Central memory CD8-positive, alpha-beta T cell (primary cell): ENCODE results near the gene PRELID2.
"Not testable (repeated sequence)": the region's sequence is repeated elsewhere in the genome, so short reads cannot be mapped to it uniquely, and the experiment has no call there.

Experiments
- ATAC-seq: fragments of 150-1000 bp; cut with Tn5 transposase; replicated peaks from 2 replicates; pipeline ENCODE4 v1.10.0; 2022; ENCODE audit warnings: mild to moderate bottlenecking, moderate FRiP score, moderate number of reproducible peaks; ENCODE audit not compliant: poor library complexity, severe bottlenecking; ENCODE audit errors: extremely low read depth
- DNase-seq, 2 donors: peaks; one replicate each; pipeline ENCODE4 v3.0.0; 2021; ENCODE audit warnings: low spot score in 2 of 2
- H3K27ac Mint-ChIP-seq: one replicate; pipeline ENCODE4 v1.8.0; 2022; ENCODE audit warnings: low read depth, mild to moderate bottlenecking, moderate library complexity, mixed read lengths
- H3K27me3 Mint-ChIP-seq: one replicate; pipeline ENCODE4 v1.8.0; 2022; ENCODE audit warnings: mixed read lengths
- H3K36me3 Mint-ChIP-seq: one replicate; pipeline ENCODE4 v1.8.0; 2022; ENCODE audit warnings: mild to moderate bottlenecking, moderate library complexity, mixed read lengths; ENCODE audit not compliant: insufficient read depth
- H3K4me1 Mint-ChIP-seq: one replicate; pipeline ENCODE4 v1.8.0; 2022; ENCODE audit warnings: mixed read lengths
- H3K4me3 Mint-ChIP-seq: one replicate; pipeline ENCODE4 v1.8.0; 2022; ENCODE audit warnings: mild to moderate bottlenecking, moderate library complexity, mixed read lengths
- H3K9me3 Mint-ChIP-seq: one replicate; pipeline ENCODE4 v1.8.0; 2022; ENCODE audit warnings: mixed read lengths

The PRELID2 gene

DNA sequence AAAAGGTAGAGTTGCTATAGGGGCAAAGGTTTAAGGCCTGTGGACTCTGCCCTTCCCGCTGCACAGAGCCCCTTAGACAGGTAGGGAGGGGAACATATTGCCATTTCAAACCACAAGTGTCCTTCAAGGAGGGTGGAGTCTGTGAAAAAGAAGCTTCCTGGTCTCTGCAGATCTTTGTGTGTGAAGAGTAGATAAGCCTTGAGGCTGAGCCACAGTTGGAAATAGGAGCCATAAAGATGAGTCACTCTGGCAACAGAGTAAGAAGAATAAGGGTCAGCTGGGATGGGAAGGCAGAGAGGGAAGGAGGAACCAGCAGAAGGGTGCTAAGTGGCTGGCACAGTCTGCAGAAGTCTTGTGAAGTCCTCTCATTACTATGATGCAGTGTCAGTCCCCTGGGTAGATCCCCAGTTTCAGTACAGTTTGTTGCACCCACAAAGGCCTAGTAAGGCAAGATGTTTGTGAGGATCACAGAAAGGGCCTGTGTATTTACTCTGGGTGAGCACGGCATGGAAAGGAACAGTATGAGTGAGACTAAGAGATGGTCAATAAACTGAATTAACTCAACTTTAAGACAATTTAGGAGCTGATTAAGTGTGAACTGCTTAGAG lies 19.6 kb upstream of the PRELID2 start:
- DNase-seq = no peak
- Mint-ChIP-seq H3K36me3 (no peaks in the 10 kb centered on the region), H3K27ac (no peak overlapping the region), H3K9me3 (no peaks in the 10 kb centered on the region), H3K4me3 (no peak overlapping the region), H3K4me1 (no peaks in the 10 kb centered on the region), H3K27me3 (no peaks in the 10 kb centered on the region)
- ATAC-seq = no peak

DNA sequence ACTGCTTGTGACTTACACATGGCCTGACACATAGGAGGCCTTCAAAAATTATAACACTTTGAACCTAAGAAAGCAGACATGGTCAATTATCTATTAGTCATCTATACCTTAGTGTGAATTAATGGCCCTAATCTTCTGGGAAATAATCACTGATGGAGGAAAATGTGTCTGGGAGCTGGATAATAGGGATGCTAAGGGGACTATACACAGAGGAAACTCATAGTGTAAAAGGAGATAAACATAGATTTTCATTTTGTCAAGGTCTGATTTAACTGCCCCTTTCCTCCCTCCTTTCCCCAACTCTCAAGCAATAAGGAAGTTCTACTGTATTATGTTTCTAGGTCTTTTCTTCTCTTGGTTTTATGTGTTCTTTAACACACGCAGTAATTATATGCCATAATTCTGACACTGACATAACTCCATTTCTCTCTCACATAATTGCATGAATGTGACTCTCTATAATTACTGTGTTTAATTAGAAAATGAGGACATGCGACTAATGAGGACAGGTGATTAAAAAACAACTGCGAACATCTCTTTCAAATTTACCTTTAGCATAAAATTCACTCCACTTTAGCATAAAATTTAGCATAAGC lies 18.7 kb upstream of the PRELID2 start:
- ATAC-seq (no peak), DNase-seq (no peak)
- Mint-ChIP-seq H3K27me3 (no peaks in the 10 kb centered on the region), H3K4me1 (no peaks in the 10 kb centered on the region), H3K36me3 (no peaks in the 10 kb centered on the region), H3K9me3 (peaks cover 4% of the 10 kb centered on the region), H3K27ac (no peak overlapping the region), H3K4me3 (no peak overlapping the region)

GRCh38 chr5:145852990-145853389 lies 17.8 kb upstream of the PRELID2 start:
- no peak for DNase-seq
- no peaks in the 10 kb centered on the region for H3K27me3 Mint-ChIP-seq
- H3K4me1 Mint-ChIP-seq = no peaks in the 10 kb centered on the region
- no peaks in the 10 kb centered on the region for H3K36me3 Mint-ChIP-seq
- no peak for ATAC-seq
- H3K4me3 Mint-ChIP-seq = no peak overlapping the region
- no peak overlapping the region for H3K27ac Mint-ChIP-seq
- H3K9me3 Mint-ChIP-seq = peaks cover 4% of the 10 kb centered on the region

GRCh38 chr5:145848854-145849253 lies 13.7 kb upstream of the PRELID2 start:
- Mint-ChIP-seq H3K27ac (no peak overlapping the region), H3K36me3 (no peaks in the 10 kb centered on the region), H3K4me1 (no peaks in the 10 kb centered on the region), H3K4me3 (no peak overlapping the region), H3K27me3 (peaks cover 9% of the 10 kb centered on the region), H3K9me3 (peaks cover 4% of the 10 kb centered on the region)
- ATAC-seq = no peak
- DNase-seq = no peak

GRCh38 chr5:145847499-145848497 lies 12.7 kb upstream of the PRELID2 start:
- Mint-ChIP-seq H3K4me1 (no peaks in the 10 kb centered on the region), H3K4me3 (no peak overlapping the region), H3K9me3 (peaks cover 4% of the 10 kb centered on the region), H3K27me3 (peaks cover 18% of the 10 kb centered on the region), H3K36me3 (no peaks in the 10 kb centered on the region), H3K27ac (no peak overlapping the region)
- ATAC-seq (no peak), DNase-seq (no peak)

- Mint-ChIP-seq H3K36me3 (peaks cover 2% of the 10 kb centered on the region), H3K27ac (no peak overlapping the region), H3K4me1 (no peaks in the 10 kb centered on the region), H3K4me3 (no peak overlapping the region), H3K9me3 (peaks cover 4% of the 10 kb centered on the region), H3K27me3 (peaks cover 22% of the 10 kb centered on the region)
- DNase-seq (no peak), ATAC-seq (no peak)
Observed at GRCh38 chr5:145846081-145846480, 10.9 kb upstream of the PRELID2 start.

GRCh38 chr5:145841299-145841698 lies 6.2 kb upstream of the PRELID2 start:
- H3K4me3 Mint-ChIP-seq = no peak overlapping the region
- no peak overlapping the region for H3K27ac Mint-ChIP-seq
- DNase-seq (no peak), ATAC-seq (no peak)
- no peaks in the 10 kb centered on the region for H3K9me3 Mint-ChIP-seq
- no peaks in the 10 kb centered on the region for H3K4me1 Mint-ChIP-seq
- peaks cover 2% of the 10 kb centered on the region for H3K36me3 Mint-ChIP-seq
- peaks cover 13% of the 10 kb centered on the region for H3K27me3 Mint-ChIP-seq

GRCh38 chr5:145840458-145841132 lies 5.5 kb upstream of the PRELID2 start:
- H3K27me3 Mint-ChIP-seq = peaks cover 13% of the 10 kb centered on the region
- no peaks in the 10 kb centered on the region for H3K4me1 Mint-ChIP-seq
- DNase-seq = no peak
- H3K9me3 Mint-ChIP-seq = no peaks in the 10 kb centered on the region
- H3K4me3 Mint-ChIP-seq = no peak overlapping the region
- no peak overlapping the region for H3K27ac Mint-ChIP-seq
- no peak for ATAC-seq
- H3K36me3 Mint-ChIP-seq = peaks cover 2% of the 10 kb centered on the region

DNA sequence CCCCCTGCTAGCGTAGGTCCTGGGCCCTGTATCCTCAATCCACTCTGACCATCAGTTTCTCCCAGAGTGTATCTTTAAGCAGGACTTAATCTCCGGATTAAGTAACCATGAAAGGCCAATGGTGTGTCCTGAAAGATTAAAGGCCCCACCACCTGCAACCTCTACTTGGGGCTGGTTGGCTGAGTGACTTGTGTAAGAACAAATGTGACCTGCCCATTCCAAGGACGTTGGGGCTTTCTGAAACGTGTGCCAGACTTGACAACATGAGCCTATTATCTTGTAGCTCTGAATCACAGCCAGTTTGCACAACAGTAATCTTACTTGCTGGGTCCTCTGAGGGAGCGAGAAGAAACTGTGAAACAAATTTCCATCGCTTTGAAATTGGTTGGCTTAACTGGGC lies 3.1 kb upstream of the PRELID2 start:
- no peak for ATAC-seq
- Mint-ChIP-seq H3K27ac (no peak overlapping the region), H3K9me3 (no peaks in the 10 kb centered on the region), H3K4me3 (no peak overlapping the region), H3K36me3 (peaks cover 2% of the 10 kb centered on the region), H3K4me1 (no peaks in the 10 kb centered on the region), H3K27me3 (peaks cover 9% of the 10 kb centered on the region)
- no peak for DNase-seq

- not testable (repeated sequence) for H3K27ac Mint-ChIP-seq, DNase-seq, H3K4me1 Mint-ChIP-seq, ATAC-seq, H3K4me3 Mint-ChIP-seq, H3K27me3 Mint-ChIP-seq, H3K9me3 Mint-ChIP-seq, H3K36me3 Mint-ChIP-seq
Observed at GRCh38 chr5:145836241-145836640, 1.1 kb upstream of the PRELID2 start.

GRCh38 chr5:145835848-145836239 lies 702 bp upstream of the PRELID2 start:
- no peaks in the 10 kb centered on the region for H3K4me1 Mint-ChIP-seq
- peak overlapping the region; percentile 69 for H3K4me3 Mint-ChIP-seq
- DNase-seq = no peak
- H3K27me3 Mint-ChIP-seq = no peaks in the 10 kb centered on the region
- no peak overlapping the region for H3K27ac Mint-ChIP-seq
- H3K36me3 Mint-ChIP-seq = no peaks in the 10 kb centered on the region
- ATAC-seq = no peak
- H3K9me3 Mint-ChIP-seq = no peaks in the 10 kb centered on the region

- Mint-ChIP-seq H3K4me3 (peak overlapping the region; percentile 69), H3K27ac (no peak overlapping the region)
- no peak for ATAC-seq
Observed at GRCh38 chr5:145834554-145834916, 607 bp downstream of the PRELID2 start.

More at GRCh38 chr5:145834554-145834916, 607 bp downstream of the PRELID2 start:
- Mint-ChIP-seq H3K36me3 (no peaks in the 10 kb centered on the region), H3K9me3 (no peaks in the 10 kb centered on the region), H3K27me3 (no peaks in the 10 kb centered on the region), H3K4me1 (no peaks in the 10 kb centered on the region)
- DNase-seq = no peak
